AG04450 (cell line): ENCODE data around the gene TRERF1. TPM values are rescaled to one million over a fixed set of nuclear protein-coding genes. Genes with fewer than 3 reads are reported as not detected.

ENCODE experiments used
- CTCF ChIA-PET: fragments of 300-600, 350-600 bp; formaldehyde crosslinking; extraction: SDS; loops from one replicate; lab custom pipeline; 2022; ENCODE audit warnings: antibody characterized with exemption, inconsistent platforms; lab: Charles Lee
- POLR2A ChIA-PET: fragments of 350-600 bp; formaldehyde crosslinking; extraction: SDS; loops from one replicate; lab custom pipeline; 2021; ENCODE audit warnings: antibody characterized with exemption, inconsistent platforms; lab: Yijun Ruan, JAX
- DNase-seq: peaks from one replicate; pipeline ENCODE4 v3.0.0-alpha.2; 2011; ENCODE audit warnings: low read depth, low spot score
- H3K27ac ChIP-seq: one replicate; pipeline ENCODE4 v1.5.1; 2012; ENCODE audit warnings: low read depth, low read length, control low read depth
- H3K27me3 ChIP-seq: one replicate; pipeline ENCODE4 v1.6.0; 2012; ENCODE audit warnings: low read length; ENCODE audit not compliant: control insufficient read depth, insufficient read depth
- H3K4me3 ChIP-seq: 2 replicates; pipeline ENCODE4 v1.5.1; 2011; ENCODE audit warnings: mild to moderate bottlenecking, low read depth, low read length, control low read depth
- H3K9me3 ChIP-seq: 2 replicates; pipeline ENCODE4 v1.5.1; 2012; ENCODE audit warnings: low read length; ENCODE audit not compliant: control insufficient read depth, insufficient read depth
- polyA plus RNA-seq: library from polyadenylated mRNA; depleted of rRNA; stranded (reverse); fragments of >200 nt; gene quantifications from 2 replicates; pipeline ENCODE4 v1.2.3, GENCODE V29; 2011
- TF ChIP-seq, protein P1 (sequence below): IDR thresholded peaks from 2 replicates; pipeline ENCODE4 v1.5.1; 2011; ENCODE audit warnings: low read depth, low read length, control low read depth, inconsistent platforms

TRERF1 gene
- polyA plus RNA-seq, 1 experiment: 7.3 TPM

DNA sequence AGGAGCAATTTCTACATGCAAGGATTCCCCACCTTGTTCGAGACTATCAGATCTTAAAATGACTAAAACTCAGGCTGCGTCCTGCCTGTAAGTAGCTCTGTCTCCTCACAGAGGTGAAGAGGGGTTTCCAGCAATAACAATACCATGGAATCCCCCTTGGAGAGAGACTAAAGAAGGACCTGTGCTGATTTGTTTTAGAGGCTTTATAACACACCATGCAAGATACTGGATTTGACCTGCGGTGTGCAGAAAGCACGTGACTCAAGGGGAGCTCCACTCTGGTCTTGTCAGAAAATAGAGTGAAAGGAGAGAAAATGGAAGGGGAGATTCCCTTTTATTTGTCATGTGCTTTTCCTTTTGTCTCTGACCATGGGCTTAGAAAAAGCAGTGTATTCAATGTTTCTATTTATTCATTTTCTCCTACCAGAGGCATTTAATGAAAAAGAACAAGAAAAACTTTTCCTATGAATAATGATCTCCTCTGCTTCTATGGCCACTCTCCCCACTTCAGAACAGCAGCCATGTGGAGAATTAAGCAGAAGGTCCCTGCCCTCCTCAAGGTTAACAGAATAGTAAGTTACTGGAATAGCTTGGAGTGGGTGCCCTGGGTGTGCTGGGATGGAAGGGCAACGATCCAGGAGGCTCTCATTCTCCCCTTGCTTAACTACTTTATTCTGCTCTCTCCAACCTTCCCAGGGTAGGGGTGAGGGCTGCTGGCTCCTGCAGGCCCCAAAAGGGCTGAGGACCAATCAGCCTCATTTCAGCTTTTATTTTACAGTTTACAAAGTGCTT lies 214.8 kb downstream of the TRERF1 start:
- ChIA-PET CTCF (interaction anchor here (1.1 to 1.9 kb wide), 2 partner anchors 295 to 311 kb away, joined by 5 to 9 read pairs; no protein-coding TSS in a partner anchor), POLR2A (no interaction called here)
- H3K27me3 ChIP-seq: no peaks in the 10 kb centered on the region
- no peak for DNase-seq
- H3K27ac ChIP-seq: no peak overlapping the region
- H3K9me3 ChIP-seq: no peaks in the 10 kb centered on the region
- H3K4me3 ChIP-seq: no peak overlapping the region
- TF ChIP-seq, protein P1, sequence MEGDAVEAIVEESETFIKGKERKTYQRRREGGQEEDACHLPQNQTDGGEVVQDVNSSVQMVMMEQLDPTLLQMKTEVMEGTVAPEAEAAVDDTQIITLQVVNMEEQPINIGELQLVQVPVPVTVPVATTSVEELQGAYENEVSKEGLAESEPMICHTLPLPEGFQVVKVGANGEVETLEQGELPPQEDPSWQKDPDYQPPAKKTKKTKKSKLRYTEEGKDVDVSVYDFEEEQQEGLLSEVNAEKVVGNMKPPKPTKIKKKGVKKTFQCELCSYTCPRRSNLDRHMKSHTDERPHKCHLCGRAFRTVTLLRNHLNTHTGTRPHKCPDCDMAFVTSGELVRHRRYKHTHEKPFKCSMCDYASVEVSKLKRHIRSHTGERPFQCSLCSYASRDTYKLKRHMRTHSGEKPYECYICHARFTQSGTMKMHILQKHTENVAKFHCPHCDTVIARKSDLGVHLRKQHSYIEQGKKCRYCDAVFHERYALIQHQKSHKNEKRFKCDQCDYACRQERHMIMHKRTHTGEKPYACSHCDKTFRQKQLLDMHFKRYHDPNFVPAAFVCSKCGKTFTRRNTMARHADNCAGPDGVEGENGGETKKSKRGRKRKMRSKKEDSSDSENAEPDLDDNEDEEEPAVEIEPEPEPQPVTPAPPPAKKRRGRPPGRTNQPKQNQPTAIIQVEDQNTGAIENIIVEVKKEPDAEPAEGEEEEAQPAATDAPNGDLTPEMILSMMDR: no peak

DNA sequence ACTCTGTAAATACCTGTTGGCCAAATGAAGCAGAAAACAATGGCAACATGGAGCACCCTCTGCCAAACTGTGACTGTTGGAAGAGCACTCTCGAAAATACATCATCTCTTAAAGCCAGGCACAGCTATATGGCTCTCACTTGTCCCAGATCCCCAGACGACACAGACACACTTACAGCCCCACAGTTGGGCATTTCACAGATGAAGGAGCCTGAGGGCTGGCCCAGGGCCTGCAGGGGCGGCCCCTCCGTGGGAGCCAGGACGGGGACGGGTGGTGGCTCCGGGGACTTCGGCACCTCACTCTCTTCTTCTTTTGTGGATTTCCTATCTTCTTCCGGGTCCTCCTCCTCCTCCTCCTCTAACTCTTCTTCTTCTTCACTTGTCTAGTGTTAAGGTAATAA lies 215.7 kb downstream of the TRERF1 start:
- H3K27me3 ChIP-seq: no peaks in the 10 kb centered on the region
- no peak overlapping the region for H3K4me3 ChIP-seq
- H3K9me3 ChIP-seq: no peaks in the 10 kb centered on the region
- DNase-seq: no peak
- CTCF ChIA-PET: interaction anchor here (1.9 to 2.4 kb wide), 2 partner anchors 312 kb away, joined by 9 to 11 read pairs; no protein-coding TSS in a partner anchor
- POLR2A ChIA-PET: no interaction called here
- H3K27ac ChIP-seq: no peak overlapping the region
- TF ChIP-seq, protein P1: no peak

DNA sequence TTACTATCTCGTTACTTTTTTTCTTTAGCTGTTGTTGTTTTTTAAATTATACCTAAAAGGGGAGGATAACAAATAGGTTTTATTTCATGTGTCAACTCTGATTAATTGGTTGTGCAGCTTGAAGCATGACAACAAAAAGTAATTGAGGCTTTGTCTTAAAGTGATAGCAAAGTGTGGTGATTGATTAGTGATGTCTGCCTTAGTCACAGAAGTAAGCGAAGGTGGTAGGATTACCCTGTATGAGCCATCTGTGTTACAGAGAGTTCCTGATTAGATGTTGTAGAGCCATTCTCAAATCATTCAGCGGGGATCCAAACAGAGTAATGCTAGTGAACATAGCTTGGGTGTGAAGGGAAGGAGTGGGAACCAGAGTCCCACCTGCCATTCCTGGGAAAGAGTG lies 219.7 kb downstream of the TRERF1 start:
- no peaks in the 10 kb centered on the region for H3K9me3 ChIP-seq
- no peak for DNase-seq
- CTCF ChIA-PET: interaction anchor here (0.7 to 4.5 kb wide), 4 partner anchors 18 to 316 kb away, joined by 3 to 34 read pairs (median 4); no protein-coding TSS in a partner anchor
- H3K4me3 ChIP-seq: no peak overlapping the region
- POLR2A ChIA-PET: no interaction called here
- H3K27ac ChIP-seq: no peak overlapping the region
- no peaks in the 10 kb centered on the region for H3K27me3 ChIP-seq
- TF ChIP-seq, protein P1: no peak

DNA sequence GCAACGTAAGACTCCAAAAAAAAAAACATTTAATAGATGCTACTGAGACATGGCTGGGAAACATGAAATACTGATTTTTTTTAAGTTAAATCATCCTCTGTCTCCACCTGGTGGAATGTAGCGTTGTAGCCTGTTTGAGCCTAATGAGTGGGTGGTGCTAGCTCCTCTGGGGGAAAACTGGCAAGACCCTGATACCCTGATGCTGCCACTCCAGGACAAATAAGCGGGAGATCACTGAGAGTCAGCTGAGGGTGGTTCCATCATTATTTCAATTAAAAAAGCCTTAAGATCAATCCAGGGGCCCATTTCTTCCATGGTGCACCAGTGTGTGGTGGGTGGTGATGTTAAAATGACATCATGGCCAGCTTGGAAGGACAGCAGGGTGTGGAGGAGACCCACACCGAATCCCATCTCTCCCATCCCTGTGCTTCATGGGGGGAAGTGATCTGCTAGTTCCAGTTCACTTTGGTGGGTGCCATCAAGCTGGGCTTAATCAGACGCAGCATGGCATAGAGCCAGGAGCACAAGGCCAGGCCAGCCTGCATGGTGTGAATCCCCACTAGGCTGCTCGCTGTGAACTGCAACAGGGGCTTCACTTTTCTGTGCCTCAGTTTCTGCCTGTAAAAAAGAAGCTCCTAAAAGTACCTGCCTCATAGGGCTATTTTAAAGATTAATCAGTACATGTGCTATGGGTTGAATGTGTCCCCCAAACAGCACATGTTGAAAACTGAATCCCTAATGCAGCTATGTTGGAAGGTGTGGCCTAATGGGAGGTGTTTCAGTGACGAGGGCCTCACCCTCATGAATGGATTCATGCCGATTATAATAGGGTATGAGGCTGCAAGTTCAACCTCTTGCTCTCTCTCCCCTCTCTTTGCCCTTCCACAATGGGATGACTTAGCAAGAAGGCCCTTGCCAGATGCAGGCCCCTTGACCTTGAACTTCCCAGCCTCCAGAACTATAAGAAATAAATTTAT lies 221.1 kb downstream of the TRERF1 start:
- H3K27ac ChIP-seq: no peak overlapping the region
- ChIA-PET CTCF (interaction anchor here (0.6 to 4.5 kb wide), 7 partner anchors 16 to 513 kb away, joined by 3 to 34 read pairs (median 3); no protein-coding TSS in a partner anchor), POLR2A (no interaction called here)
- TF ChIP-seq, protein P1: peak; percentile 56
- H3K9me3 ChIP-seq: no peaks in the 10 kb centered on the region
- H3K27me3 ChIP-seq: no peaks in the 10 kb centered on the region
- DNase-seq: no peak
- H3K4me3 ChIP-seq: no peak overlapping the region
